HT1080 (cell line): ENCODE results near the gene MRPL55. TPM values are rescaled to one million over a fixed set of nuclear protein-coding genes. Genes with fewer than 3 reads are reported as not detected.
A peak's percentile ranks its signal among the peaks of the same experiment; 100 is the strongest.

ENCODE experiments used
- DNase-seq: peaks from one replicate; pipeline ENCODE4 v3.0.0-alpha.2; 2015; ENCODE audit warnings: low read depth
- total RNA-seq: library from RNA; depleted of rRNA; stranded (reverse); fragments of >200 nt; shearing (Covaris generic); gene quantifications from 2 replicates; pipeline ENCODE4 v1.2.3, GENCODE V29; 2014

MRPL55 gene
- total RNA-seq, 1 experiment from 2014 or later = 53.8 TPM

DNA sequence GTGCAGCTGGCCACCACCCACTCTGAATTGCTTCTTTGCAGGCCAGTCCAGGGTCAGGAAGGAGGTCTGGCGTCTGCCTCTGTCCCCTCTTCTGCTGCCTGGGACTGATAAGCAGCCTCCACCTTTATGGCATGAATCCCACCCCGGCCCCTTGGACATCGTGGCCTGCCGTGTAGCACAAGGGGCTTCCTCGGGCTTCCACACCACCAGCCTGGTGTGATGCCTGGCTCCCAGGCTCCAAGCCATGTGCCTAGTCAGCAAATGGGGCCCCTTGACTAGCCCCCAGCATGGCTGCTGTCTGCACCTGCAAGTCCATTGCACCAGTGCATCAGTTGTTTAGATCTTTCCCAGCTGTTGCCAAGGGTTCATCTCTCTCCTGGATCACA, 36.4 kb downstream of the MRPL55 start:
- DNase-seq = no peak

DNA sequence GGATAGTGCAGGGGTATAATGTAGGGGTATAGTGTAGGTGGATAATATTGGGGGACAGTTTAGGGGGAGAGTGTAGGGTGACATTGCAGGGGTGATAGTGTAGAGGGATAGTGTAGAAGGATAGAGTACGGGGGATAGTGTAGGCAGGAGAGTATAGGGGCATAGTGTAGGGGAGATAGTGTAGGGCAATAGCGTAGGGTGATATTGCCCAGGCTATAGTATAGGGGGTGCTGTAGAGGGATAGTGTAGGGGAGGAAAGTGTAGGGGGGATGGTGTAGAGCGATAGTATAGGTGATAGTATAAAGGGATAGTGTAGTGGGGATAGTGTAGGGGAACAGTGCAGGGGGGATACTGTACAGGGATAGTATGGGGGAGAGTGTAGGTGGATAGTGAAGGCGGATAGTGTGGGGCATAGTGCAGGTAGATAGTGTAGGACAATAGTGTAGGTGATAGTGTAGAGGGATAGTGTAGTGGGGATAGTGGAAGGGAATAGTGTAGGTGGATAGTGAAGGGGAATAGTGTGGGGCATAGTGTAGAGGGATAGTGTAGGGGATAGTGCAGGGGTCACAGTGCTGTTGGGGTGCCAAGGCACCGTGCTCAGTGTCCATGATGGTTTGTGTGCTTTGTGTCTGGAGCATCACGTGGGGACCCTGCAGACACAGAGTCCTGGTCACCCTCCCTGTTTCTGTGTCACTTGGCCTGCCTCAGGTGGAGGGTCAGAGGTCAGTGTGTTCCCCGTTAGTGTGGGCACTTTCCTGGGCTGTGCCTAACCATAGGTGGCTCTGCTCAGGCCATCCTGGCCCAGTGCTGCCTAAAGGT, 37.1 kb downstream of the MRPL55 start:
- no peak for DNase-seq

DNA sequence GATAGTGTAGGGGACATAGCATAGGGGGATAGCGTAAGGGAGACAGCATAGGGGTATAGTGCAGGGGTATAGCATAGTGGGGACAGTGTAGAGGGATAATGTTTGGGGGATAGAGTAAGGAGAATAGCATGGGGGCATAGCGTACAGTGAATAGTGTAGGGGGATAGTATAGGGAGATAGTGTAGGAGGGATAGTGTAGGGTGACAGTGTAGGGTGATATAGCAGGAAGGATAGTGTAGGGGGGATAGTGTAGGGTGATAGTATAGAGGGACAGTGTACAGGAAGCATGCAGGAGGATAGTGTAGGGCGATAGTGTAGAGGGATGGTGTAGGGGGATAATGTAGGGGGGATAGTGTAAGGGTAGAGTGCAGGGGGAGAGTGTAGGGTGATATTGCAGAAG, 38.2 kb downstream of the MRPL55 start:
- DNase-seq = no peak

DNA sequence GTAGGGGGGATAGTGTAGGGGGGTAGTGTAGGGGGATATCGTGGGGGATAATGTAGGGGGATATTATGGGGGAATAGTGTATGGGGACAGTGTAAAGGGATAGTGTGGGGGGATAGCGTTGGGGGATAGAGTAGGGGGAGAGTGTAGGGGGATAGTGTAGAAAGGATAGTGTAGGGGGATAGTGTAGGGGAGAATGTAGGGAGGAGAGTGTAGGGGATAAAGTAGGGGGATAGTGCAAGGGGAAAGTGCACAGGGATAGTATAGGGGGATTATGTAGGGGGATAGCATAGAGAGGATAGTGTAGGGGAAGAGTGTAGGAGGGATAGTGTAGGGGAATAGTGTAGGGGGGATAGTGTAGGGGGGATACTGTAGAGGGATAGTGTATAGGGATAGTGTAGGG, 38.9 kb downstream of the MRPL55 start:
- DNase-seq = no peak

DNA sequence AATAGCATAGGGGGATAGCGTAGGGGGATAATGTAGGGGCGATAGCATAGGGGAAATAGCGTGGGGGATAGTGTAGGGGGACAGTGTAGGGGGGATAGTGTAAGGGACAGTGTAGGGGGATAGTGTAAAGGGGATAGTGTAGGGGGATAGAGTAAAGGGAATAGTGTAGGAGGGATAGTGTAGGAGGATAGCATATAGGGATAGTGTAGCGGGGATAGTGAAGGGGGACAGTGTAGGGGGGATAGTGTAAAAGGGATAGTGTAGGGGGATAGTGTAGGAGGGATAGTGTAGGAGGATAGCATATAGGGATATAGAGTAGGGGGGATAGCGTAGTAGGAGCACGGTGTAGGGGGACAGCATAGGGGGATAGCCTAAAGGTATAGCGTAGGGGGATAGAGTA, 40.7 kb downstream of the MRPL55 start:
- DNase-seq = no peak

DNA sequence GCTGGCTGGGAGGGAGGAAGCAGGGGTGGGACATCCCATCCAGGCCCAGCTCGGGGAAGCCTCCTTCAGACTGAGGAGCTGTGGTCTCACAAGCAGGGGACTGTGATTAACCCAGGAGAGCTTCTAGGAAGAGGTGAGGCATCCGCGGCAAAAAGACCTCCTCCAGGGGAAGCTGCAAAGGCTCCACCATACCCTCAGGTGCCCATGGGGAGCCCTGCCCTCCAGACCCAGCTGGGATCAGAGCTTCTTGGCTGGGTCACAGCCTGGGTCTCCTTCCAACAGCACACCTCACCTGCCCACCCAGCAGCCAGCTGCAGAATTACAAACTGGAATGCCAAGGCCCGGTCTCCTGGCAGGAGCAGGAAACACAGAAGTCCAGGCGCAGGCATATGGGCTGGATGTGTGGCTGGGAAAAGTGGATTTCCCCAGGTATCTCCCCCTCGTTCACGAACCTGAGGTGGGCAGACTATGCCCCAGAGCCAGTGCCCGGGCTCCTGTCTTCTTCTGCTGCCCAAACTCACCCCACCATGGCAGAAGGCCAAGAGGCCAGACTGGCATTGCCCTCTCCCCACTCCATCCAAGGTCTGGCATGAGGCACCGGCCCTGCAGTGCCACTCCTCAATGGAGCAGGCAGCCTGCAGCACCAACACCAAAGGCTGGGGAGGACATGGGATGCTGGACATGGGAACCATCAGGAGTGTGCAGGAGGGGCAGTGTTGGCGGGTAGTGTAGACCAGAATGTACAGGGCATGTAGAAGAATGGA, 42.0 kb downstream of the MRPL55 start:
- DNase-seq = no peak

DNA sequence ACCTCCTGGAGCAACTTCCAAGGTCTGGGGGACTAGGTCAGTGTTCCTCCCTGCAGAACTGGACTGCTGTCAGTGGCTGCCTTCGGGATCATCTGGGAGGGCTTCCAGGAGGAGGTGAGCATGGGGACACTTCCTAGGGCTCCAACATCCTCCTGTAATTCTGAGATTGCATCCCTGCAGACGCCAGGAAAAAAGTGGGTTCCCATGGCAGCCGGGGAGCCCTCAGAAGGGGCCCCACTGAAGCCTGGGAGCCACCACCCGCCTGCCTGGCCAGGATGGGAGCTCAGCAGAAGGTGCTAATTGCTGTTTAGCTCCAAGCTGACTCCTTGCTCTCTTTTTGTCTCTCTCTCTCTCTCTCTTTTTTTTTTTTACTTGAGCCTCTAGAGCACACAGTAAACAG, 42.7 kb downstream of the MRPL55 start:
- no peak for DNase-seq

DNA sequence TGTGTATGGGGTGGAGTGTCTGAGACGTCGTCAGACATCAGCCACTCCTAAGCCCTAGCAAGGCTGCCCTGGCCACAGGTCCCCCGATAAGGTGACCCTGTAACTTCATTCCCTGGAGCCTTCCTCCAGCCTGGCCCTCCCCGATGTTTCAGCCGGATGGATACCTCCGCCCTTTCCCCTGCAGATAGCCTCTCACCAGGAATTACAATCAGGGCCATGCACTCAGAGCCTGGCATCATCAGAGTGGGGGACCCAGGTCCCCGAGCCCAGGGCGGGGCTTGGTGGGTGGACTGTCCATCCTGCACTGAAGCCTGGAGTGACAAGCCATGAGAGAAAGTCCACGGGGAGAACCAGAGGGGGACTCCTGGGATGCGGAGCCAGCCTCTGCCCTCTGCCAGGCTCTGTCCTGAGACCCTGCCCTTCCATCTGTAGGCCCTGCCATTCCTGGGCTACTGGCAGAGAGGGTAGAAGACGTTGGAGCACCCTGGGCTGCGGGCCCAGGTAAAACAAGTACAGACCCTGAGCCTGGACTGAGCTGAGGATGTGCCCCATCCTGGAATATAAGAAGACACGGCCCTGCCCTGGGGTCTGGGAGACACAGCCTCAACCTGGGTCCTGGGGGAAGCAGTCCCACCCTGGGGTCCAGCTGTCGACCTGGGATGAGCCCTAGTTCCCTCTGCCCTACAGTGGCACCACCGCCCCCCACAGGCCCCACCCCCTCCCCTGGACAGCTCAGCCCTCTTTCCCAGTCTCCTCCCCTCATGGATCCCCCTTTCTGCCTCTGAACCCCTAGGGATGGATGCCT, 43.4 kb downstream of the MRPL55 start:
- DNase-seq = no peak

DNA sequence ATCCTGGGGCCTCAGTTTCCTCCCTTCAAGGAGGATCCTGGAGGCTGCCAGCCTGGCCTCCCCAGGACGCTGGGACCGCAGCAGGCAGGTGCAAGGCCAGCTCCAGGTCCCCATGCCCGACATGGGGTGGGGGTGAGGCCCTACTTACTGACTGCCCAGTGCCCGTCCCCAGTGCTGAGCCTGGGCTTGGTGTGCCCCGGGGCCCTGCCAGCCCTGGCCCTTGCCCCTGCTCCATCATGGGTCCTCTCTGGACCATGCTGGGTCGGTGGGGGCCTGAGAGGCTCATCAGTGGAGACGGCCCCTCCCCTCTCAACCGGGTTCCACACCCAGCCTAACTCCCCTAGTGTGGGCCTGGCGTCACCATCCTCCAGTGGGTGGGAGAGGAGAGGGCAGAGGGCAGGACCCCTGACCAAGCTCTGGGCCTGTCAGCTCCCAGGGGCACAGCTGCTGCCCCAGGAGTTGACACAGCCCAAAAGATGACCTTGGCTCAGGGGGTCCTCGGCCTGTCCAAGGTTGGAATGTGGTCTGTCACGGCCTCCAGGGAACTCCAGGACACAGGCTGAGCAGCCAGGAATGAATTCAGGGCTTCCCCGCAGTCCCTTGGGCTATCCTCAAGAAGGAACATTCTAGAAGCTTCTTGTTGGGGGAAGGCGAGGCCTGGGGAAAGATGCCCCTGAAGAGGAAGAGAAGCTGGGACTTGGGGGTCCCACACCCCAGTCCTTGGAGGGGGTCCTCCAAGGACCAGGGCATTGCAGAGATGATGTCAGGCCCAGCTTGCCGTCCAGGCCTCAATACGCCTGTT, 44.2 kb downstream of the MRPL55 start:
- DNase-seq = no peak

DNA sequence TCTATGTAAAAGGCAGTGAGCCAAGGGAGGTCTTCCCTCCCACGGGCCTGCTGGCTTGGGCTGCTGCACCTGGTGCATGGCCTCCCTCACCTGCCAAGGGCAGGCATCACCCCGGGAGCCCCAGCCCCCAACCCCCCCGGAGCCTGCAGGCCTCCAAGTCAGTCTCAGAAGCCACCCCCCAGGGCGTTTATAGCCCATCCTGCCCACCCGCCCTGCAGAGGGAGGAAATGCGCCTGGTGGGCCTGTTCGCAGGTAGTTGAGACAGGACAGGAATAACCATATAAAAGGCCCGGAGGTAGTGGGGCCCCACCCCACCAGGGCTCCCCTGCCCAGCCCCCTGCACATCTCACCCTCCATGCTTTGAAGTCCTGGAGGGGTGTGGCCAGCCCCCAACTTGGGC, 44.8 kb downstream of the MRPL55 start:
- no peak for DNase-seq

DNA sequence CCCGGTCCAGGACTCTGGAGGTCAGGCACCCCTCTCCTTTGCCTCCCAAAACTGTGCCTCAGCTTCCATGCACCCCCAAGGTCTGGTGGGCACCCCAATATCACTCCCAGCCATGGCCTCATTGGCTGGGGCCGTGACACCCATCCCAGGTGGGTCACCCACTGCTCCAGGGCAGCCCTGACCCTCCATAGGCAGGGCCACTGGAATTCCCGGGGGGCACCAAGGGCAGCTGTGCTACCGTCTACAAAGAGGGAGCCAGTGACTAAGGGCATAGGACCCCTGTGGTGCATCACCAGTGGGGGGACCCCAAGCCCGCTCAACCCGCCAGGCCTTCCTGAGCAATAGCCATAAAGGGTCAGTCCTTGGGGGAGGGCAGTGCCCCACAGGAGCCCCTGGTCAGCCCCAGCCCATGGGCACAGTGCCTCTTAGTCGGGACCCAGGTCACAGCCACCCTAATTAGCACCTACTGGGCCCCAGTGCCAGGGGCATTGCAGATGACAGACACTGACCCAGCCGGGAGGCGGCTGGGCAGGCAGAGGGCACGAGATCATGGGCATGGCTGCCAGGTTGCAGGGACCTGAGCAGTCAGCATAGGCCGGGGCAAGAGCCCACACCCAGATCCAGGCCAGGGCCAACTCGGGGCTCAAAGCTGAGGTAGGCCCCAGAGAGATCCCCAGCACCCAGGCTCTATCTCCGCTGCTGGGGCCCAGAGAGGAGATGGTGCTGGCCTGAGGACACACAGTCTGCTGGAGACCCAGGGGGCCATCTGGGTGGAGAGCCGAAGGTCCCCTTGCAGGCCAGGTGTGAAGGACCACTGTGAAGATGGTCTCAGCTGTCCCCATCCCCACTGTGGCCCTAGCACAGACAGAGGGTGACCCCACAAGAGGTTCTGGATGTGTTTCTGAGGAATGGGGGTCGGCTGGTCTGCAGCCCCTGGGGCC, 45.6 kb downstream of the MRPL55 start:
- DNase-seq = no peak

DNA sequence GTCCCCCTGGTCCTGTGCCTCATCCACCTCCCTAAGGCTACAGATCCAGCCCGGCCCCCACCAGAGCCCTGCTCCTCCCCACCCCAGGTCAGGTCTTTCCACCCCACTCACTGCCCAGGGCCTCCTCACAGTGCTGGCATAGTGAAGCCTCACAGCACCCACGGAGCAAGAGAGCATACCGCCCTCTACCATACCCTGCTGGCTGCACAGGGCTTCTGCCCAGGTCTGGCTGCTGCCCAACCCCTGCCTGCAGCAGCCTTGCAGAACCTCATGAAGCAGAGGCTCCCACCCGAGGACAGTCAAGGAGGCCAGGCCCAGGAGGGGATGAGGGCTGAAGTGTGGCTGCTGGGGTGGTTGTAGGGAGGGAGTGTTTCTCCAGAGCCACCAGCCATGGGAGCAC, 46.3 kb downstream of the MRPL55 start:
- no peak for DNase-seq

DNA sequence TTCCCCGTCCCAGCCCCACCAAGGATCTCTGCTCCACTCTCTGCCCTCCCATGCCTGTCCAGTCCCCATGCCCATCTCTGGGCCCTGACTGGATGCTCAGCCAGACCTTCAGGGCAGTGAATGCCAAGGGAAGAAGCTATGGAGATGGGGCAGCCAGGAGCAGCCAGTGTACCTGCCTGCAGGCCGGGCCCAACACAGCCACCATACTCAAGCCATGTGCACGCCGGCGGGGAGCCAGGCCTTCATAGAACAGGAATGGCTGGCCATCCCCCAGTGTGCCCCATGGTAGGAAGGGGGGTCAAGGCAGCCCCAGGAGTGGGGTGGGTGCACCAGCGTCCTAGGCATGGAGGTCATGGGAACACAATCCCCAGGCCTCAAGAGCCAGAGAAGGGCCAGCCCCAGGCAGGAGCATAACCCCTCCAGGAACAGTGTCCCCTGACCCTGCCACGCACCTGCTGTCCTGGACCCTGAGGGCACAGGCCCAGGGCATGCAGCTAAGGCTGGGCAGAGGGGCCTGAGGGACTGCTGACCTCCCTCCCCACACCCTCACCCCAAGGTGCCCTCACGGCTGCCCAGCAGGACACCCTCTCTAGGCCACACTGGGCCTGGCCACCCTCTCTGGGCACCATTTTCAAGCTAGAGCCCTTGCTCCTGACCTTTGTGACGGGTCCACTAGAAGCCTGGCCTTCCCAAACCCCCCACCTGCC, 46.9 kb downstream of the MRPL55 start:
- no peak for DNase-seq

DNA sequence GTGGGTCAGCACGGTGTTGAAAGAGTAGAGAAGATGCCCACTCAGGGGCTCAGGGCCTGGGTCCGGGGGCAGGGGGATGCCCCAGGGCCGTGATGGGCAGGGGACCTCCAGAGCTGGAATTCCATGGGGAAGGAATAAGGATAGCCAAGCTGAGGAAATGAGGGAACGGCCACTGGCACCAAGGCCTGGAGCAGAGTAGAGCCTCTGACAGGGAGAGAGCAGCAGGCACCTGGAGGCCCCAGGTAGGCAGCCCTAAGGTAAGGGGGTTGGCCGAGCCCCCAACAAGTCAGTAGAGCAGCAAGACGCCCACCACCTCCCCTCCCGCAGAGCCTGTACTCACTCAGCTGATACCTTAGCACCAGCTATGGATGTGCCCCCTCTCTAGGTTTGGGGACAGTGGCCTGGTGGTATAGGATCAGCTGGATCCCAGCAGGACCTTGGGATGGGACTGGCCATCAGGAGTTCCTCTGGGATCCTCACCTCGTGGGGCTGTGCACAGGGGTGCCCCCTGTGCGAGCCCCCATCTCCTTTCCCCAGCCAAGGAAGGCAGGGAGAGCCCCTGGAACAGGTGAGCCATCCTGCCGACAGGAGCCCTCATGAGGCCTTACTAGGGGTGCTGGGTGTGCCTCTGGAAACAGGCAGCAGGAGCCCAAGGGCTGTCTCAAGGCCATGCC, 47.6 kb downstream of the MRPL55 start:
- DNase-seq = no peak

DNA sequence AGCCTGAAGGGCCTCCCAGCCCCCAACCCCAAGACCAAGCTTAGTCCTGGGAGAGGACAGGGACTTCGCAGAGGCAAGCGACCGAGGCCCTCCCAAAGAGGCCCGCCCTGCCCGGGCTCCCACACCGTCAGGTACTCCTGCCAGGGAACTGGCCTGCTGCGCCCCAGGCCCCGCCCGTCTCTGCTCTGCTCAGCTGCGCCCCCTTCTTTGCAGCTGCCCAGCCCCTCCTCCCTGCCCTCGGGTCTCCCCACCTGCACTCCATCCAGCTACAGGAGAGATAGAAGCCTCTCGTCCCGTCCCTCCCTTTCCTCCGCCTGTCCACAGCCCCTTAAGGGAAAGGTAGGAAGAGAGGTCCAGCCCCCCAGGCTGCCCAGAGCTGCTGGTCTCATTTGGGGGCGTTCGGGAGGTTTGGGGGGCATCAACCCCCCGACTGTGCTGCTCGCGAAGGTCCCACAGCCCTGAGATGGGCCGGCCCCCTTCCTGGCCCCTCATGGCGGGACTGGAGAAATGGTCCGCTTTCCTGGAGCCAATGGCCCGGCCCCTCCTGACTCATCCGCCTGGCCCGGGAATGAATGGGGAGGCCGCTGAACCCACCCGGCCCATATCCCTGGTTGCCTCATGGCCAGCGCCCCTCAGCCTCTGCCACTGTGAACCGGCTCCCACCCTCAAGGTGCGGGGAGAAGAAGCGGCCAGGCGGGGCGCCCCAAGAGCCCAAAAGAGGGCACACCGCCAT, 48.5 kb downstream of the MRPL55 start:
- no peak for DNase-seq

DNA sequence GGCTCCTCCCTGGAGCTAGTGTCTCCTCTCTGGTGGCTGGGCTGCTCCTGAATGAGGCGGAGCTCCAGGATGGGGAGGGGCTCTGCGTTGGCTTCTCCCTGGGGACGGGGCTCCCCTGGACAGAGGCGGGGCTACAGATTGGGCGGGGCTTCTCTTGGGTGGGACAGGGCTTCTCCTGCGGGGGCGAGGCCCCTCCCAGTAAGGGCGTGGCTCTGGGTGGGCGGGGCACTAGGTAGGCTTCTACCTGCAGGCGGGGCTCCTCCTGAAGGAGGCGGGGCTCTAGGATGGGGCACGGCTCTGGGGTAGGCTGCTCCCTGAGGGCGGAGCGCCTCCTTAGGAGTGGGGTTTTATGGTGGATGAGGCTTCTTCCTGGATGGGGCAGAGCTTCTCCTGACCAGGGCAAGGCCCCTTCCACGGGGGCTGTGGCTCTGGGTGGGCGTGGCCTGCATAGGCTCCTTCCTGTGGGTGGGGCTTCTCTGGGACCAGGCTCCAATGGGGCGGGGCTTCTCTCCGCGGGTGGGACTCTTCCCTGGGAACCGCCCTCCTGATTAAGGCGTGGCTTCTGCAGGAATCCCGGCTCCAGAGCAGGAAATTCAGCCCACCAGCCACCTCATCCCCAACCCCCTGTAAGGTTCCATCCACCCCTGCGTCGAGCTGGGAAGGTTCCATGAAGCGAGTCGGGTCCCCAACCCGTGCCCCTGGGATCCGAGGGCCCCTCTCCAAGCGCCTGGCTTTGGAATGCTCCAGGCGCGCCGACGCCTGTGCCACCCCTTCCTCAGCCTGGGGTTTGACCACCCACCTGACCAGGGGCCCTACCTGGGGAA, 49.3 kb downstream of the MRPL55 start:
- peak; percentile 39 for DNase-seq

DNA sequence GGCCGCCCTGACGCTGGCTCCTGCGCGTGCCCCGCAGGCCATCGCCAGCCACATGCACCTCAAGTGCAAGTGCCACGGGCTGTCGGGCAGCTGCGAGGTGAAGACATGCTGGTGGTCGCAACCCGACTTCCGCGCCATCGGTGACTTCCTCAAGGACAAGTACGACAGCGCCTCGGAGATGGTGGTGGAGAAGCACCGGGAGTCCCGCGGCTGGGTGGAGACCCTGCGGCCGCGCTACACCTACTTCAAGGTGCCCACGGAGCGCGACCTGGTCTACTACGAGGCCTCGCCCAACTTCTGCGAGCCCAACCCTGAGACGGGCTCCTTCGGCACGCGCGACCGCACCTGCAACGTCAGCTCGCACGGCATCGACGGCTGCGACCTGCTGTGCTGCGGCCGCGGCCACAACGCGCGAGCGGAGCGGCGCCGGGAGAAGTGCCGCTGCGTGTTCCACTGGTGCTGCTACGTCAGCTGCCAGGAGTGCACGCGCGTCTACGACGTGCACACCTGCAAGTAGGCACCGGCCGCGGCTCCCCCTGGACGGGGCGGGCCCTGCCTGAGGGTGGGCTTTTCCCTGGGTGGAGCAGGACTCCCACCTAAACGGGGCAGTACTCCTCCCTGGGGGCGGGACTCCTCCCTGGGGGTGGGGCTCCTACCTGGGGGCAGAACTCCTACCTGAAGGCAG, 50.0 kb downstream of the MRPL55 start:
- no peak for DNase-seq
